GM12878 (cell line): ENCODE results near the gene COX7C. TPM values are rescaled to one million over a fixed set of nuclear protein-coding genes. Genes with fewer than 3 reads are reported as not detected.

Experiments
- BMI1 ChIP-seq: fragments of 450-650 bp; IDR thresholded peaks from 2 replicates; pipeline ENCODE4 v1.6.1; 2016; ENCODE audit warnings: mild to moderate bottlenecking, moderate library complexity, borderline replicate concordance
- E4F1 ChIP-seq: fragments of 450-650 bp; IDR thresholded peaks from 2 replicates; pipeline ENCODE4 v1.6.1; 2018; ENCODE audit warnings: borderline replicate concordance, mild to moderate bottlenecking; ENCODE audit not compliant: partially characterized antibody
- FOS ChIP-seq: IDR thresholded peaks from 3 replicates; pipeline ENCODE4 v1.6.1; 2011; ENCODE audit warnings: borderline replicate concordance; ENCODE audit not compliant: insufficient read length; ENCODE audit errors: extremely low read depth
- NR2C1 ChIP-seq: fragments of 450-650 bp; IDR thresholded peaks from 2 replicates; pipeline ENCODE4 v1.6.1; 2017; ENCODE audit warnings: antibody characterized with exemption, mild to moderate bottlenecking, moderate library complexity
- NRF1 ChIP-seq: conservative IDR thresholded peaks from 2 replicates; pipeline ENCODE4 v1.6.1; 2011; ENCODE audit warnings: mild to moderate bottlenecking, low read depth, low read length, improper control_type of control experiment
- RAD51 ChIP-seq: fragments of 450-650 bp; IDR thresholded peaks from 2 replicates; pipeline ENCODE4 v1.6.1; 2016; ENCODE audit warnings: moderate library complexity, mild to moderate bottlenecking, inconsistent platforms
- RFX5 ChIP-seq: IDR thresholded peaks from 2 replicates; pipeline ENCODE4 v1.6.1; 2011; ENCODE audit warnings: low read depth, low read length, improper control_type of control experiment
- SIN3A ChIP-seq: IDR thresholded peaks from 2 replicates; pipeline ENCODE4 v1.6.1; 2012; ENCODE audit warnings: low read depth, low read length, improper control_type of control experiment
- SMARCA5 ChIP-seq: fragments of 450-650 bp; IDR thresholded peaks from 2 replicates; pipeline ENCODE4 v1.6.1; 2017; ENCODE audit warnings: mild to moderate bottlenecking
- SMC3 ChIP-seq: IDR thresholded peaks from 2 replicates; pipeline ENCODE4 v1.6.1; 2011; ENCODE audit warnings: low read length, improper control_type of control experiment, borderline replicate concordance
- TBL1XR1 ChIP-seq: IDR thresholded peaks from 2 replicates; pipeline ENCODE4 v1.6.1; 2012; ENCODE audit warnings: low read depth, low read length, improper control_type of control experiment
- WRNIP1 ChIP-seq: IDR thresholded peaks from 2 replicates; pipeline ENCODE4 v1.6.1; 2011; ENCODE audit warnings: low read depth, low read length, improper control_type of control experiment, borderline replicate concordance
- polyA plus RNA-seq, 11 experiments: library from polyadenylated mRNA; depleted of rRNA in 4 of 11; unstranded in 6 of 11; stranded (reverse) in 5 of 11; fragments of >200 nt; fragmentation: Nextera tagmentation in 4 of 11; fragmentation: Illumina TruSeq in 1 of 11; extraction: Ambion mirVana in 4 of 11; extraction: Trizol in 1 of 11; gene quantifications; 1 replicate in 1 of 11; 2 replicates in 10 of 11; pipeline versions ENCODE4 v1.2.1 to v1.2.3, GENCODE V29; 2011 to 2016; ENCODE audit warnings: inconsistent platforms in 2 of 11, missing spikeins in 2 of 11, low read depth in 1 of 11
- total RNA-seq, 4 experiments: library from RNA; depleted of rRNA in 3 of 4; stranded (reverse); fragments of >200 nt in 3 of 4; fragmentation: Illumina TruSeq in 1 of 4; extraction: Trizol in 1 of 4; gene quantifications; 2 replicates each; pipeline versions ENCODE4 v1.2.1 to v1.2.3, GENCODE V29; 2013 to 2021
- TF ChIP-seq, protein P1 (sequence below): fragments of 450-650 bp; IDR thresholded peaks from 2 replicates; pipeline ENCODE4 v1.6.1; 2018; ENCODE audit warnings: mild to moderate bottlenecking, low read depth, moderate library complexity; ENCODE audit not compliant: partially characterized antibody
- TF ChIP-seq, protein P2 (sequence below): fragments of 450-650 bp; conservative IDR thresholded peaks from 2 replicates; pipeline ENCODE4 v1.6.1; 2017; ENCODE audit warnings: mild to moderate bottlenecking, moderate library complexity
- TF ChIP-seq, protein P3 (sequence below): IDR thresholded peaks from 2 replicates; pipeline ENCODE4 v1.6.1; 2011; ENCODE audit warnings: borderline replicate concordance, low read depth, mild to moderate bottlenecking, moderate library complexity, low read length; ENCODE audit not compliant: insufficient read depth, poor library complexity, severe bottlenecking
- TF ChIP-seq, protein P4 (sequence below): fragments of 150-350 bp; IDR thresholded peaks from 2 replicates; pipeline ENCODE4 v1.6.1; 2016; ENCODE audit warnings: low read depth, low read length

The COX7C gene
- total and polyA plus RNA-seq, 10 of the 15 experiments (the other 5 are each of a cell fraction or from before 2014, with no cell fraction given) = 484 to 1,591 (median 883) TPM

DNA sequence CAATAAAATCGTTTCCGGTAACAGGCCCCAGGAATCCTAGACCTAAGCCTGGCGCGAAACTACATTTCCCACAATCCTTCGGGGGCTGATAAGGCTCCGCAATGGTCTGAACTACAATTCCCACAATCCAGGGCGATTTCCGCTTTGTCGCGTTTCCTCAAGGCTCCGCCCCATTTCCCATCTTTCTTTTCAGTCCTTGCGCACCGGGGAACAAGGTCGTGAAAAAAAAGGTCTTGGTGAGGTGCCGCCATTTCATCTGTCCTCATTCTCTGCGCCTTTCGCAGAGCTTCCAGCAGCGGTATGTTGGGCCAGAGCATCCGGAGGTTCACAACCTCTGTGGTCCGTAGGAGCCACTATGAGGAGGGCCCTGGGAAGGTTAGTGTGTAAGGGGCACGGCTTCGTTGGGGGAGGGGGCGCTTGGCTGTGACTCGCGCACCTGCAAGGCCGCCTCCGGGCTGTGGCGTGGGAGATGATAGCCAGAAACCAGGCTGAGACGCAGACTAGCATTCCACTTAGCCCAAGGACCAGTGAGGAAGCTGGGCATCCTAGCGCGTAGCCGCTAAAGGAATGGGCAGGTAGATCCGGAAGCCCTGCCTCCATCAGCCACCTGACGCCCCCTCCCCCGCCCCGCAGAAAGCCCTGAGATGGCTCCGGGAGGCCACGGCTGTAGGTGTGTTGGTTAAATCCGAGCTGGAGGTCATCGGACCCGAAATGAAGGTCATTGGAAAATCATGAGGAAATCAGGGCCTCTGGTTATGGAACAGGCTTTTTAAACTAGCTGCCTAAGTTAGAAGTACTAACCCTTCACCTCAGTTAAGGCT is at the start of gene COX7C (continued):
- TF ChIP-seq E4F1 = peak; percentile 82
- TF ChIP-seq SMARCA5 = peak; percentile 42; the same call in 1 of the 2 replicates
- TF ChIP-seq NR2C1 = peak; percentile 54; the same call in 1 of the 2 replicates
- TF ChIP-seq WRNIP1 = no peak
- TF ChIP-seq, protein P1, sequence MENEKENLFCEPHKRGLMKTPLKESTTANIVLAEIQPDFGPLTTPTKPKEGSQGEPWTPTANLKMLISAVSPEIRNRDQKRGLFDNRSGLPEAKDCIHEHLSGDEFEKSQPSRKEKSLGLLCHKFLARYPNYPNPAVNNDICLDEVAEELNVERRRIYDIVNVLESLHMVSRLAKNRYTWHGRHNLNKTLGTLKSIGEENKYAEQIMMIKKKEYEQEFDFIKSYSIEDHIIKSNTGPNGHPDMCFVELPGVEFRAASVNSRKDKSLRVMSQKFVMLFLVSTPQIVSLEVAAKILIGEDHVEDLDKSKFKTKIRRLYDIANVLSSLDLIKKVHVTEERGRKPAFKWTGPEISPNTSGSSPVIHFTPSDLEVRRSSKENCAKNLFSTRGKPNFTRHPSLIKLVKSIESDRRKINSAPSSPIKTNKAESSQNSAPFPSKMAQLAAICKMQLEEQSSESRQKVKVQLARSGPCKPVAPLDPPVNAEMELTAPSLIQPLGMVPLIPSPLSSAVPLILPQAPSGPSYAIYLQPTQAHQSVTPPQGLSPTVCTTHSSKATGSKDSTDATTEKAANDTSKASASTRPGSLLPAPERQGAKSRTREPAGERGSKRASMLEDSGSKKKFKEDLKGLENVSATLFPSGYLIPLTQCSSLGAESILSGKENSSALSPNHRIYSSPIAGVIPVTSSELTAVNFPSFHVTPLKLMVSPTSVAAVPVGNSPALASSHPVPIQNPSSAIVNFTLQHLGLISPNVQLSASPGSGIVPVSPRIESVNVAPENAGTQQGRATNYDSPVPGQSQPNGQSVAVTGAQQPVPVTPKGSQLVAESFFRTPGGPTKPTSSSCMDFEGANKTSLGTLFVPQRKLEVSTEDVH = no peak
- TF ChIP-seq, protein P2, sequence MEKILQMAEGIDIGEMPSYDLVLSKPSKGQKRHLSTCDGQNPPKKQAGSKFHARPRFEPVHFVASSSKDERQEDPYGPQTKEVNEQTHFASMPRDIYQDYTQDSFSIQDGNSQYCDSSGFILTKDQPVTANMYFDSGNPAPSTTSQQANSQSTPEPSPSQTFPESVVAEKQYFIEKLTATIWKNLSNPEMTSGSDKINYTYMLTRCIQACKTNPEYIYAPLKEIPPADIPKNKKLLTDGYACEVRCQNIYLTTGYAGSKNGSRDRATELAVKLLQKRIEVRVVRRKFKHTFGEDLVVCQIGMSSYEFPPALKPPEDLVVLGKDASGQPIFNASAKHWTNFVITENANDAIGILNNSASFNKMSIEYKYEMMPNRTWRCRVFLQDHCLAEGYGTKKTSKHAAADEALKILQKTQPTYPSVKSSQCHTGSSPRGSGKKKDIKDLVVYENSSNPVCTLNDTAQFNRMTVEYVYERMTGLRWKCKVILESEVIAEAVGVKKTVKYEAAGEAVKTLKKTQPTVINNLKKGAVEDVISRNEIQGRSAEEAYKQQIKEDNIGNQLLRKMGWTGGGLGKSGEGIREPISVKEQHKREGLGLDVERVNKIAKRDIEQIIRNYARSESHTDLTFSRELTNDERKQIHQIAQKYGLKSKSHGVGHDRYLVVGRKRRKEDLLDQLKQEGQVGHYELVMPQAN = peak; percentile 51; the same call in 1 of the 2 replicates
- TF ChIP-seq BMI1 = no peak
- TF ChIP-seq RFX5 = 0 out of 2 replicates have a peak, but pooled peaks have one; percentile 6
- peak; percentile 43 for TF ChIP-seq NRF1
- TF ChIP-seq SMC3 = no peak
- TF ChIP-seq, protein P3, sequence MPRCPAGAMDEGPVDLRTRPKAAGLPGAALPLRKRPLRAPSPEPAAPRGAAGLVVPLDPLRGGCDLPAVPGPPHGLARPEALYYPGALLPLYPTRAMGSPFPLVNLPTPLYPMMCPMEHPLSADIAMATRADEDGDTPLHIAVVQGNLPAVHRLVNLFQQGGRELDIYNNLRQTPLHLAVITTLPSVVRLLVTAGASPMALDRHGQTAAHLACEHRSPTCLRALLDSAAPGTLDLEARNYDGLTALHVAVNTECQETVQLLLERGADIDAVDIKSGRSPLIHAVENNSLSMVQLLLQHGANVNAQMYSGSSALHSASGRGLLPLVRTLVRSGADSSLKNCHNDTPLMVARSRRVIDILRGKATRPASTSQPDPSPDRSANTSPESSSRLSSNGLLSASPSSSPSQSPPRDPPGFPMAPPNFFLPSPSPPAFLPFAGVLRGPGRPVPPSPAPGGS = peak; percentile 11
- TF ChIP-seq TBL1XR1 = 0 out of 2 replicates have a peak, but pooled peaks have one; percentile 13
- TF ChIP-seq, protein P4, sequence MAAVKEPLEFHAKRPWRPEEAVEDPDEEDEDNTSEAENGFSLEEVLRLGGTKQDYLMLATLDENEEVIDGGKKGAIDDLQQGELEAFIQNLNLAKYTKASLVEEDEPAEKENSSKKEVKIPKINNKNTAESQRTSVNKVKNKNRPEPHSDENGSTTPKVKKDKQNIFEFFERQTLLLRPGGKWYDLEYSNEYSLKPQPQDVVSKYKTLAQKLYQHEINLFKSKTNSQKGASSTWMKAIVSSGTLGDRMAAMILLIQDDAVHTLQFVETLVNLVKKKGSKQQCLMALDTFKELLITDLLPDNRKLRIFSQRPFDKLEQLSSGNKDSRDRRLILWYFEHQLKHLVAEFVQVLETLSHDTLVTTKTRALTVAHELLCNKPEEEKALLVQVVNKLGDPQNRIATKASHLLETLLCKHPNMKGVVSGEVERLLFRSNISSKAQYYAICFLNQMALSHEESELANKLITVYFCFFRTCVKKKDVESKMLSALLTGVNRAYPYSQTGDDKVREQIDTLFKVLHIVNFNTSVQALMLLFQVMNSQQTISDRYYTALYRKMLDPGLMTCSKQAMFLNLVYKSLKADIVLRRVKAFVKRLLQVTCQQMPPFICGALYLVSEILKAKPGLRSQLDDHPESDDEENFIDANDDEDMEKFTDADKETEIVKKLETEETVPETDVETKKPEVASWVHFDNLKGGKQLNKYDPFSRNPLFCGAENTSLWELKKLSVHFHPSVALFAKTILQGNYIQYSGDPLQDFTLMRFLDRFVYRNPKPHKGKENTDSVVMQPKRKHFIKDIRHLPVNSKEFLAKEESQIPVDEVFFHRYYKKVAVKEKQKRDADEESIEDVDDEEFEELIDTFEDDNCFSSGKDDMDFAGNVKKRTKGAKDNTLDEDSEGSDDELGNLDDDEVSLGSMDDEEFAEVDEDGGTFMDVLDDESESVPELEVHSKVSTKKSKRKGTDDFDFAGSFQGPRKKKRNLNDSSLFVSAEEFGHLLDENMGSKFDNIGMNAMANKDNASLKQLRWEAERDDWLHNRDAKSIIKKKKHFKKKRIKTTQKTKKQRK = no peak
- peak; percentile 44; the same call in 1 of the 2 replicates for TF ChIP-seq SIN3A
- TF ChIP-seq RAD51 = no peak
- TF ChIP-seq FOS = no peak
